ENCODE results near the gene TRIM39. TPM values are rescaled to one million over a fixed set of nuclear protein-coding genes. Genes with fewer than 3 reads are reported as not detected.
"Not testable (repeated sequence)": the region's sequence is repeated elsewhere in the genome, so short reads cannot be mapped to it uniquely, and the experiment has no call there.

TRIM39 gene
- total RNA-seq (28.2 and 31.4 TPM in 2 replicates), polyA plus RNA-seq (18.1 and 43.6 TPM in 2 replicates), polyA minus RNA-seq (66.5 and 69.4 TPM in 2 replicates)
- total RNA-seq (2013), result 19.4 TPM

DNA sequence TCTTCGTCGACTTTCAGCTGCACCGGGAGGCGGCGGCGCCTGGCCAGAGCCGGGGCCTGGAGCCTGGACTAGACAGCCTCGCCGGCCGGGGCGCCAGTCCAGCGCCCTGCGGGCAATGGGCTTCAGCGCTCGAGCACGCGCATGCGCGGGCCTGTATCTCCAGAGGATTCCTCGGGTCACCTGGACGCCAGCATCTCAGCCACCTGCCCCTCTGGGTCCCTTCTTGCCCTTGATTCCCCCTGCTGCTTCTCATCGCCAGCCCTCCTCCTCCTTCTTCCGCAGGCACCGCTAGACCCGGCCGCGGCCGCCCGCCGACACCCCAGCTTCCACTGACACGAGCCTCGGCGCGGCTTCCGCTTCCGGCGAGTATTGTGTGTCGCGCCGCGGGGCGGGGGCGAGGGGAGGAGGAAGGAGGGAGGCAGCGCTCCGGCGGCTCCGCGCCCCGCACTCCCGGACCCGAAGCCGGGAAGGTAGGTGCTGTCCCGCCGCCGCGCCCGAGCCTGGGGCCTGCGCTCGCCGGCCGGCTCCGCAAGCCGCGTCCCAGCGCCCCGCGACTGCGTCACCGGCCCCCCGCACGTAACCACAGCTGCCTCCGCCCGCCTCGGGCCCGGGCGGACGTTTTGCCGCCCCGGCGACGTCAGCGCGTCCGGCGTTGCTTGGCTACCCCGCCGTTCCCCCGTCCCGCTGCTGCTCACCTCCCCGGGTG, at the start of gene TRIM39:
TRIM39 (plus strand) TSS at position 402 of the 706 bp plus-strand sequence. CDS start 2,391 bp downstream, outside the sequence.
- peak within 1 kb of the TSS; percentile 72 to 97 (median 90) for H3K4me3 ChIP-seq (ENCODE audit: control extremely low read depth in 1 of 5, extremely low read depth in 1 of 5, insufficient read depth in 1 of 5, low read depth in 2 of 5, low read length in 4 of 5)
- no peaks in the 10 kb centered on the region for H3K27me3 ChIP-seq (replicated peaks in 1 of 4; ENCODE audit: control extremely low read depth in 1 of 4, control insufficient read depth in 3 of 4, insufficient read depth in 4 of 4, low read length in 3 of 4)
- H3K79me2 ChIP-seq (ENCODE audit: control insufficient read depth, insufficient read depth, low read length), result peaks cover 53% of the 10 kb centered on the region
- Mint-ChIP-seq H3K9me3 (ENCODE audit: insufficient read depth) (no peaks in the 10 kb centered on the region), H3K4me1 (peaks cover 52% of the 10 kb centered on the region), H3K27me3 (no peaks in the 10 kb centered on the region), H3K4me3 (peak within 1 kb of the TSS; percentile 99), H3K27ac (peak within 1 kb of the TSS; percentile 99)
- peak within 1 kb of the TSS; percentile 99 for H3K9ac ChIP-seq (ENCODE audit: low read length)
- H3K9me3 ChIP-seq (ENCODE audit: control extremely low read depth in 1 of 3, control insufficient read depth in 2 of 3, insufficient read depth in 1 of 3, low read length in 2 of 3), result no peaks in the 10 kb centered on the region
- intact Hi-C loops (cut with micrococcal nuclease), result loop anchor here (1.0 to 10.0 kb wide), 5 partner anchors 19 to 290 kb away; partner anchors contain the start of genes MRPS18B, PPP1R10, RPP21 and TRIM26
- under 1% methylated on average over 84 of the region's 90 CpGs for WGBS (ENCODE audit: insufficient coverage)
- peak within 1 kb of the TSS; percentile 90 for H3K4me2 ChIP-seq (replicated peaks; ENCODE audit: low read depth, low read length, poor library complexity, severe bottlenecking)
- DNase-seq, result peak; percentile 96
- H4K20me1 ChIP-seq (ENCODE audit: control insufficient read depth, insufficient read depth, low read length, poor library complexity, severe bottlenecking), result peaks cover 27% of the 10 kb centered on the region
- POLR2A ChIA-PET, result interaction anchor here (0.6 to 1.5 kb wide), 8 partner anchors 18 to 557 kb away, joined by 4 to 6 read pairs (median 4); partner anchors contain the start of gene RPP21
- TF ChIP-seq CTCF (IDR thresholded peaks at IDR 0.05) (no peak), EZH2 (IDR thresholded peaks at IDR 0.05; ENCODE audit: borderline replicate concordance, insufficient read depth, low read depth, low read length, poor library complexity, severe bottlenecking) (no peak)
- H3K36me3 ChIP-seq (replicated peaks in 1 of 2; ENCODE audit: control extremely low read depth in 1 of 2, control insufficient read depth in 1 of 2, extremely low read depth in 1 of 2, insufficient read depth in 2 of 2, low read length in 1 of 2), result peaks cover 2 to 23% of the 10 kb centered on the region in 2 experiments
- peaks cover 21 to 31% of the 10 kb centered on the region in 2 donors for H3K4me1 ChIP-seq (ENCODE audit: control insufficient read depth in 2 of 2, insufficient read depth in 2 of 2, low read length in 2 of 2)
- peak within 1 kb of the TSS; percentile 58 for H2AFZ ChIP-seq (ENCODE audit: insufficient read depth, low read depth, low read length, poor library complexity, severe bottlenecking)
- H3K27ac ChIP-seq (ENCODE audit: low read length in 2 of 2), result peak within 1 kb of the TSS; percentile 98 to 99
- CTCF ChIA-PET, result interaction anchor here (1.1 to 2.0 kb wide), 3 partner anchors 10 to 223 kb away, joined by 4 to 5 read pairs (median 5); no protein-coding TSS in a partner anchor
- peak; percentile 69 for ATAC-seq (ENCODE audit: low read depth)

DNA sequence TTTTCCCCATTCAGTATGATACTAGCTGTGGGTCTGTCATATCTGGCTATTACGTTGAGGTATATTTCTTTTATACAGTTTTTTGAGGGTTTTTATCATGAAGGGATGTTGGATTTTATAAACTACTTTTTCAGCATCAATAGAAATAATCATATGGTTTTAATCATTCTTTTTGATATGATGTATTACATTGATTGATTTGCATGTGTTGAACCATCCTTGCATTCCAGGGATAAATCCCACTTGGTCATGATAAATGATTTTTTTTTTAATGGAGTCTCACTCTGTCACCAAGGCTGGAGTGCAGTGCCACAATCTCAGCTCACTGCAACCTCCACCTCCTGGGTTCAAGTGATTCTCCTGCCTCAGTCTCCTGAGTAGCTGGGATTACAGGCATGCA, 45.7 kb upstream of the TRIM39 start:
- H3K4me1 Mint-ChIP-seq; H3K4me1 ChIP-seq (ENCODE audit: control insufficient read depth in 2 of 2, insufficient read depth in 2 of 2, low read length in 2 of 2); intact Hi-C loops (cut with micrococcal nuclease); H3K27me3 ChIP-seq (replicated peaks in 1 of 4; ENCODE audit: control extremely low read depth in 1 of 4, control insufficient read depth in 3 of 4, insufficient read depth in 4 of 4, low read length in 3 of 4); H3K79me2 ChIP-seq (ENCODE audit: control insufficient read depth, insufficient read depth, low read length); DNase-seq; POLR2A ChIA-PET; H3K4me2 ChIP-seq (replicated peaks; ENCODE audit: low read depth, low read length, poor library complexity, severe bottlenecking); ATAC-seq (ENCODE audit: low read depth); H3K27ac Mint-ChIP-seq; H3K9ac ChIP-seq (ENCODE audit: low read length); H3K27ac ChIP-seq (ENCODE audit: low read length in 2 of 2); H3K27me3 Mint-ChIP-seq; H3K36me3 ChIP-seq (replicated peaks in 1 of 2; ENCODE audit: control extremely low read depth in 1 of 2, control insufficient read depth in 1 of 2, extremely low read depth in 1 of 2, insufficient read depth in 2 of 2, low read length in 1 of 2); CTCF ChIA-PET; H3K4me3 ChIP-seq (ENCODE audit: control extremely low read depth in 1 of 5, extremely low read depth in 1 of 5, insufficient read depth in 1 of 5, low read depth in 2 of 5, low read length in 4 of 5); H3K4me3 Mint-ChIP-seq; H4K20me1 ChIP-seq (ENCODE audit: control insufficient read depth, insufficient read depth, low read length, poor library complexity, severe bottlenecking); H2AFZ ChIP-seq (ENCODE audit: insufficient read depth, low read depth, low read length, poor library complexity, severe bottlenecking): not testable (repeated sequence)
- peaks cover 22% of the 10 kb centered on the region for H3K9me3 Mint-ChIP-seq (ENCODE audit: insufficient read depth)
- peaks cover 8 to 63% (median 47%) of the 10 kb centered on the region in 3 donors for H3K9me3 ChIP-seq (ENCODE audit: control extremely low read depth in 1 of 3, control insufficient read depth in 2 of 3, insufficient read depth in 1 of 3, low read length in 2 of 3)
- WGBS (ENCODE audit: insufficient coverage), result no CpG with 5 or more reads among the region's 1 CpG
